Uterus (tissue), 2 donors: ENCODE measurements around the gene PPP1R14D.

Experiments used
- CTCF ChIP-seq, 4 experiments: fragments of 200-600 bp in 2 of 4; fragments of 450-650 bp in 2 of 4; sonication (generic) in 2 of 4; IDR thresholded peaks; one replicate each; pipeline ENCODE4 v1.5.1; 2016 to 2019; ENCODE audit warnings: antibody characterized with exemption in 4 of 4, mild to moderate bottlenecking in 2 of 4, moderate library complexity in 1 of 4
- POLR2A ChIP-seq, 2 donors: fragments of 450-650 bp; IDR thresholded peaks; one replicate each; pipeline ENCODE4 v1.6.1; 2016; ENCODE audit warnings: antibody characterized with exemption in 2 of 2, mild to moderate bottlenecking in 1 of 2, moderate library complexity in 1 of 2

DNA sequence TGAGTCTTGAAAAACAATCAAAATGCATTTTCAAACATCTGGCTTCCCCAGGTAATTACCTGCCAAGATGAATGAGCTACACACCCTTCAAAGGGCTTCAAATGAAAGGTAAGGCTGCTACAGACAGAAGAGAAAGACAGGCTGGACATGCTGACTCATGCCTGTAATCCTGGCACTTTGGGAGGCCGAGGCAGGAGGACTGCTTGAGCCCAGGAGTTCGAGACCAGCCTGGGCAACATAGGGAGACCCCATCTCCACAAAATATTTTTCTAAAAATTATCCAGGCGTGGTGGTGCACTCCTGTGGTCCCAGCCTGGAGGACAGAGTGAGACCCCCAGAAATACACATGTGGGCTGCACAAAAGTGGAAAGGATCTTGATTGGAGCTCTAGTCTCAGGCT lies 36.1 kb downstream of the PPP1R14D start:
- TF ChIP-seq CTCF (IDR thresholded peaks at IDR 0.05) (no peak), POLR2A (IDR thresholded peaks at IDR 0.05) (no peak)
